ENCODE data around the gene ITGB1.
"Not testable (repeated sequence)": the region's sequence is repeated elsewhere in the genome, so short reads cannot be mapped to it uniquely, and the experiment has no call there.

ITGB1 gene

GRCh38 chr10:32929634-32930033, 28.4 kb downstream of the ITGB1 start:
- no peak for DNase-seq

- no peak for DNase-seq
Measured at GRCh38 chr10:32927750-32928149, 30.3 kb downstream of the ITGB1 start.

GRCh38 chr10:32923849-32924248, 34.2 kb downstream of the ITGB1 start:
- DNase-seq: no peak

GRCh38 chr10:32923134-32923533, 34.9 kb downstream of the ITGB1 start:
- DNase-seq: no peak

- DNase-seq: no peak
Measured at GRCh38 chr10:32922170-32922569, 35.9 kb downstream of the ITGB1 start.

GRCh38 chr10:32917817-32918216, 40.2 kb downstream of the ITGB1 start:
- not testable (repeated sequence) for DNase-seq

- DNase-seq: no peak
Measured at GRCh38 chr10:32911285-32912016, 46.6 kb downstream of the ITGB1 start.

GRCh38 chr10:32909970-32910369, 48.1 kb downstream of the ITGB1 start:
- not testable (repeated sequence) for DNase-seq

GRCh38 chr10:32909456-32909855, 48.6 kb downstream of the ITGB1 start:
- DNase-seq: no peak

- DNase-seq: no peak
Measured at GRCh38 chr10:32906595-32906994, 51.4 kb downstream of the ITGB1 start.

GRCh38 chr10:32905466-32905865, 52.6 kb downstream of the ITGB1 start:
- no peak for DNase-seq

- DNase-seq: no peak
Measured at GRCh38 chr10:32901815-32902214, 56.2 kb downstream of the ITGB1 start.

- not testable (repeated sequence) for DNase-seq
Measured at GRCh38 chr10:32895200-32895968, 62.6 kb downstream of the ITGB1 start.

GRCh38 chr10:32893916-32894664, 63.9 kb downstream of the ITGB1 start:
- no peak for DNase-seq

- no peak for DNase-seq
Measured at GRCh38 chr10:32893434-32893833, 64.6 kb downstream of the ITGB1 start.

- DNase-seq: no peak
Measured at GRCh38 chr10:32891261-32891660, 66.8 kb downstream of the ITGB1 start.

- DNase-seq: no peak
Measured at GRCh38 chr10:32890444-32890843, 67.6 kb downstream of the ITGB1 start.

- DNase-seq: no peak
Measured at GRCh38 chr10:32889631-32890212, 68.3 kb downstream of the ITGB1 start.

GRCh38 chr10:32888161-32888927, 69.7 kb downstream of the ITGB1 start:
- DNase-seq: no peak

GRCh38 chr10:32887481-32887880, 70.5 kb downstream of the ITGB1 start:
- DNase-seq: no peak

- DNase-seq: no peak
Measured at GRCh38 chr10:32882076-32882475, 76.0 kb downstream of the ITGB1 start.

- DNase-seq: no peak
Measured at GRCh38 chr10:32878646-32879045, 79.4 kb downstream of the ITGB1 start.

All from activated effector memory CD4-positive, alpha-beta T cell treated with Interleukin-2 at 50 U/mL for 16 hours (primary cell).